HPDE6-E6E7 (cell line): ENCODE results near the gene PSMD1.
"Not testable (repeated sequence)": the region's sequence is repeated elsewhere in the genome, so short reads cannot be mapped to it uniquely, and the experiment has no call there.

Experiments
- DNase-seq: peaks from one replicate; pipeline ENCODE4 v3.0.0; 2011; ENCODE audit warnings: missing footprints; ENCODE audit errors: extremely low spot score

PSMD1 gene

GRCh38 chr2:231187736-231188505, 131.3 kb downstream of the PSMD1 start:
- no peak for DNase-seq

GRCh38 chr2:231188506-231189170, 132.0 kb downstream of the PSMD1 start:
- no peak for DNase-seq

GRCh38 chr2:231189171-231189530, 132.5 kb downstream of the PSMD1 start:
- DNase-seq = no peak

GRCh38 chr2:231189571-231190495, 133.2 kb downstream of the PSMD1 start:
- no peak for DNase-seq

- DNase-seq = no peak
Observed at GRCh38 chr2:231190531-231191197, 134.0 kb downstream of the PSMD1 start.

- no peak for DNase-seq
Observed at GRCh38 chr2:231191896-231192872, 135.5 kb downstream of the PSMD1 start.

GRCh38 chr2:231193216-231193615, 136.5 kb downstream of the PSMD1 start:
- DNase-seq = no peak

GRCh38 chr2:231196592-231196991, 139.9 kb downstream of the PSMD1 start:
- no peak for DNase-seq

- DNase-seq = not testable (repeated sequence)
Observed at GRCh38 chr2:231197196-231197595, 140.5 kb downstream of the PSMD1 start.

GRCh38 chr2:231197706-231198290, 141.1 kb downstream of the PSMD1 start:
- no peak for DNase-seq

GRCh38 chr2:231198291-231199173, 141.9 kb downstream of the PSMD1 start, which contains the start of gene ARMC9:
TSS of gene ARMC9 (plus strand) at chr2:231198631. CDS start at chr2:231206239, 7,608 bp downstream.
- peak; percentile 90 for DNase-seq

GRCh38 chr2:231199219-231199618, 142.6 kb downstream of the PSMD1 start:
- DNase-seq = no peak

GRCh38 chr2:231200805-231201474, 144.3 kb downstream of the PSMD1 start:
- no peak for DNase-seq

GRCh38 chr2:231201475-231201814, 144.8 kb downstream of the PSMD1 start:
- DNase-seq = no peak

GRCh38 chr2:231203087-231203486, 146.4 kb downstream of the PSMD1 start:
- no peak for DNase-seq

GRCh38 chr2:231204146-231204545, 147.5 kb downstream of the PSMD1 start:
- DNase-seq = no peak

GRCh38 chr2:231204581-231204980, 147.9 kb downstream of the PSMD1 start:
- DNase-seq = no peak

GRCh38 chr2:231207734-231208133, 151.1 kb downstream of the PSMD1 start:
- DNase-seq = no peak

- no peak for DNase-seq
Observed at GRCh38 chr2:231210782-231211181, 154.1 kb downstream of the PSMD1 start.
